Bronchial epithelial cell (primary cell): Measurements from ENCODE around the gene WFDC10B. TPM values are rescaled to one million over a fixed set of nuclear protein-coding genes. Genes with fewer than 3 reads are reported as not detected.
"Not testable (repeated sequence)": the region's sequence is repeated elsewhere in the genome, so short reads cannot be mapped to it uniquely, and the experiment has no call there.

Experiments
- DNase-seq: peaks from one replicate; pipeline ENCODE4 v3.0.0-alpha.2; 2010; ENCODE audit warnings: low read depth
- FAIRE-seq: peaks from 2 replicates; lab custom pipeline; 2011; peaks lifted over from hg19 to GRCh38; lab: Jason Lieb, UNC
- H3K27me3 ChIP-seq: 2 replicates; pipeline ENCODE4 v1.5.1; 2011; ENCODE audit warnings: low read length; ENCODE audit not compliant: control insufficient read depth, insufficient read depth
- H3K36me3 ChIP-seq: 2 replicates; pipeline ENCODE4 v1.5.1; 2011; ENCODE audit warnings: low read length; ENCODE audit not compliant: control insufficient read depth, insufficient read depth
- H3K4me3 ChIP-seq: 2 replicates; pipeline ENCODE4 v1.5.1; 2011; ENCODE audit warnings: mild to moderate bottlenecking, low read depth, low read length, control low read depth
- CTCF ChIP-seq: IDR thresholded peaks from 2 replicates; pipeline ENCODE4 v1.5.1; 2011; ENCODE audit warnings: mild to moderate bottlenecking, moderate library complexity, low read length, control low read depth, inconsistent platforms; ENCODE audit not compliant: insufficient read depth, severe bottlenecking
- total RNA-seq: library from RNA; depleted of rRNA; stranded (reverse); fragments of >200 nt; gene quantifications from 2 replicates; pipeline ENCODE4 v1.2.1, GENCODE V29; 2014

The WFDC10B gene
- total RNA-seq, 1 donor from 2014 or later, result not detected

GRCh38 chr20:45672765-45673164, 32.1 kb downstream of the WFDC10B start:
- no peak for TF ChIP-seq CTCF

GRCh38 chr20:45670139-45670538, 34.7 kb downstream of the WFDC10B start, which contains the start of gene WFDC11:
TSS of gene WFDC11 (minus strand) at chr20:45670239. CDS start at chr20:45650600, 19,639 bp downstream.
- Histone ChIP-seq H3K36me3 (no peaks in the 10 kb centered on the region), H3K27me3 (no peaks in the 10 kb centered on the region), H3K4me3 (no peak within 1 kb of the TSS)
- DNase-seq, result no peak
- FAIRE-seq, result no peak
- no peak for TF ChIP-seq CTCF

More at GRCh38 chr20:45672765-45673164, 32.1 kb downstream of the WFDC10B start:
- FAIRE-seq (no peak), DNase-seq (no peak)
- Histone ChIP-seq H3K4me3 (no peak overlapping the region), H3K36me3 (no peaks in the 10 kb centered on the region), H3K27me3 (no peaks in the 10 kb centered on the region)

GRCh38 chr20:45657038-45657437, 47.8 kb downstream of the WFDC10B start:
- not testable (repeated sequence) for FAIRE-seq, H3K4me3 ChIP-seq, DNase-seq

GRCh38 chr20:45651726-45652125, 53.1 kb downstream of the WFDC10B start:
- not testable (repeated sequence) for DNase-seq, FAIRE-seq, H3K36me3 ChIP-seq, H3K4me3 ChIP-seq, H3K27me3 ChIP-seq

More at GRCh38 chr20:45657038-45657437, 47.8 kb downstream of the WFDC10B start:
- H3K36me3 ChIP-seq, H3K27me3 ChIP-seq: not testable (repeated sequence)

GRCh38 chr20:45649312-45649863, 55.4 kb downstream of the WFDC10B start:
- DNase-seq (no peak), FAIRE-seq (no peak)
- Histone ChIP-seq H3K27me3 (no peaks in the 10 kb centered on the region), H3K4me3 (no peak overlapping the region), H3K36me3 (no peaks in the 10 kb centered on the region)
- TF ChIP-seq CTCF, result no peak

- DNase-seq, result no peak
- Histone ChIP-seq H3K36me3 (no peaks in the 10 kb centered on the region), H3K4me3 (no peak overlapping the region), H3K27me3 (no peaks in the 10 kb centered on the region)
- TF ChIP-seq CTCF, result no peak
- no peak for FAIRE-seq
Measured at GRCh38 chr20:45647441-45648050, 57.3 kb downstream of the WFDC10B start.
